ENCODE data around the gene VMAC.

Gene VMAC

DNA sequence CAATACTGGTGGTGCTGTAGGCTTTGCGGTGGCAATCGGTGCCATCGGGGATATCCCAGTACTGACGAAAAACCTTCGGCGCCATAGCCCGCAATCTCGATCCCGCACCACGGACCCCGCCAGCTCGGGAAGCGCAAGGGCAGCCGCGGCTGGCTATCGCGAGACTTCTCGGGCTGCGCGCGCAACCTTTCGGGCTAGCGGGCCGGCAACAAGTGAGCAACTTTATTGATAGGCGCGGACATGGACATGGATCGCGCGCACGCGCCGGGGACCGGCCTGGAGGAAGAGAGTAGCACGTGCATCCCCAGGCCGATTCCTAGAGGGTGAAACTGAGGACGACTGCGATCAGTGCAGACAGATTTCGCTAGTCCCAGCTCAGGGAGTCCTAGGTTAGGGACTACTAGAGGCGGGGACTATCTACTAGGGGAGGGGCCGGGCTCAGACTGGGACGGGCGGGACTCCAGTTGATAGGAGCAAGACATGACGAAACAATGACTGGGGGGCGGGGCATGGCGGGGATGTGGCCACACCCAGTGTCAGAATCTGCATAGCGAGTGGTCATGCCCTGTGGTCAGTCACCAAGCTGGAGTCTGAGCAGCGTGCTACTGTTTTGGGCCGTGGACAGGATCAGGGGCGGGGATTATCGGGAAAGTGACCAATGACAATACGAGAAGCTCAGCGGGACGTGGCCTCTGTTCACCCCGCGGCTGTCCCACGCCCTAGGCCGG lies 884 bp upstream of the VMAC start, which contains the start of gene NDUFA11:
Gene NDUFA11, minus strand, starts transcription at position 167 of the 728 bp plus-strand sequence. Its CDS starts 82 bp downstream, at position 85.
- peak; percentile 88 to 96 for DNase-seq (ENCODE audit: low read depth in 2 of 2)

DNA sequence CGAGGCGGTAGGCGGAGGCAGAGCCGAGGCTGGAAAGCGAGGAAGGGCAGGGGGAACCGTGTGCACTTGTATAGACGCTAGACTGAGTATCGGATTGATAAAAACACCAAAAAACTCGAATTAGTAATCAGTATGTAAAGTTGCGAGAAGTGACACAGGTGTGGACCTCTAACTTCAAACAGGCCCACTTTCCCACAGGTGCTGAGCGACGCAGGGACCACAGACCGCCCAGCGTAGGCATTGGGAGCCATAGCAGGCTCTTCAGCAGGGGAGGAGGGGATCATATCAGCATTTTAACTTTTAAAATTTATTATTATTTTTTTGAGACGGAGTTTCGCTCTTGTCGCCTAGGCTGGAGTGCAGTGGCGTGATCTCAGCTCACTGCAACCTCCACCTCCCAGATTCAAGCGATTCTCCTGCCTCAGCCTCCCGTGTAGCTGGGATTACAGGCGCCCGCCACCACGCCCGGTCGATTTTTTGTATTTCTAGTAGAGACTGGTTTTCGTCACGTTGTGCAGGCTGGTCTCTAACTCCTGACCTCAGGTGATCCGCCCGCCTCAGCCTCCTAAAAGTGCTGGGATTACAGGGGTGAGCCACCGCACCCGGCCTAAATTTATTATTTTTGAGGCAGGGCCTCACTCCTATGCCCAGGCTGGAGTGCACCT lies 574 bp downstream of the VMAC start:
- DNase-seq (ENCODE audit: low read depth in 2 of 2): no peak

DNA sequence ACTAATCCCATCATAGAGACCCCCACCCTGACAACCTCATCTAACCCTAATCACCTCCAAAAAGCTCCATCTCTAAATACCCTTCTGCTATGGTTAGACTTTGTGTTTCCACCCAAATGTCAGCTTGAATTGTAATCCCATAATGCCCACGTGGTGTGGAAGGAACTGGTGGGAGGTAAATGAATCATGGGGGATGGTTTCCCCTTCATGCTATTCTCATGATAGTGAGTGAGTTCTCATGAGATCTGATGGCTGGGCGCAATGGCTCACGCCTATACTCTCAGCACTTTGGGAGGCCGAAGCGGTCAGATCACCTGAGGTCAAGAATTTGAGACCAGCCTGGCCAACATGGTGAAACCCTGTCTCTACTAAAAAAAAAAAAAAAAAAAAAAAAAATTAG lies 2.6 kb downstream of the VMAC start:
- DNase-seq (ENCODE audit: low read depth in 2 of 2): no peak

DNA sequence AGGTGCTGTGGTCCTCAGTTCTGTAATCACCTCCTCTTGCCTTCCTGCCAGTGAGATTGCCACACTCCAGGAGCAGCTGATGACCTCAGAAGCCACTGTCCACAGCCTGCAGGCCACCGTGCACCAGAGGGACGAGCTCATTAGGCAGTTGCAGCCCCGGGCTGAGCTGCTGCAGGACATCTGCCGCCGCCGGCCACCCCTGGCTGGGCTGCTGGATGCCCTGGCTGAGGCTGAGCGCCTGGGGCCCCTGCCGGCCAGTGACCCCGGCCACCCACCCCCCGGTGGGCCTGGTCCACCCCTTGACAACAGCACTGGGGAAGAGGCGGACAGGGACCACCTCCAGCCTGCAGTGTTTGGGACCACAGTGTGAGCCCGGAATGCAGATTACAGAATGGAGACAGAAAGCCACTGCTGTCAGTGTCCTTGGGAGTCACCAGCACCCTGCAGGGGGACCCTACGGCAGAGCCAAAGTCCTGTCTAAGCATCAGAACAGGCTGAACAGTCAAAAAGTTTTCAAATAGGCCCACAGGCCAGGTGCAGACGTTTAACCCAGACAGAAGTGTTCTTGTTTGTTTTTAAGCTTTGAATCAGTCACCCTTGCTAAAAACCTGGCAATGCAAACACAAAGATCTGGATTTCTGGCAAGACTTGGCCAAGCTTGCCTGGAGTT lies 4.2 kb downstream of the VMAC start:
- no peak for DNase-seq (ENCODE audit: low read depth in 2 of 2)

DNA sequence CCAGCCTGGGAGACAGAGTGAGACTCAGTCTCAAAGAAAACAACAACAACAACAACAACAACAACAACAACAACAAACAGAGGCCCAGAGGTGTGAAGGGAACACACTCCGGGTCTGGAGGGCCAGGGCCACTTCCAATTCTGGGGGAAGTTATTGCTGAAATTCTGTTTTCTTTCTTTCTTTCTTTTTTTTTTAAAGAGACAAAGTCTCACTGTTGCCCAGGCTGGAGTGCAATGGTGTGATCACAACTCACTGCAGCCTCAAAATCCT lies 5.9 kb downstream of the VMAC start:
- DNase-seq (ENCODE audit: low read depth in 2 of 2): no peak

DNA sequence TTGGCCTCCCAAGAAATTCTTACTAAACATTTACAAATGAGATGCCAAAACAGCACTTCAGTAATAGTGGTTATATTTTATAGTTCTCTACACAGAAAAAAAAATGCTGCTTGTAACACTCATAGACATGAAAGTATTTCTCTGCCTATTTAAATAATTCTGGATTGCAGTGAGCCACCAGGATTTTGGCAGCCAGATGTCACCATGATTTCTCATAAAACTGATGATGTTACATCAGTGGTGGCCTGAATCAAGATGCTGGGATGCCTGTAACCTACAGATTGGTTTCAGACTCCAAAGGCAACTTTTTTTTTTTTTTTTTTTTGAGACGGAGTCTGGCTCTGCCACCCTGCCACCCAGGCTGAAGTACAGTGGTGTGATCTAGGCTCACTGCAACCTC lies 6.7 kb downstream of the VMAC start:
- DNase-seq (ENCODE audit: low read depth in 2 of 2): no peak

DNA sequence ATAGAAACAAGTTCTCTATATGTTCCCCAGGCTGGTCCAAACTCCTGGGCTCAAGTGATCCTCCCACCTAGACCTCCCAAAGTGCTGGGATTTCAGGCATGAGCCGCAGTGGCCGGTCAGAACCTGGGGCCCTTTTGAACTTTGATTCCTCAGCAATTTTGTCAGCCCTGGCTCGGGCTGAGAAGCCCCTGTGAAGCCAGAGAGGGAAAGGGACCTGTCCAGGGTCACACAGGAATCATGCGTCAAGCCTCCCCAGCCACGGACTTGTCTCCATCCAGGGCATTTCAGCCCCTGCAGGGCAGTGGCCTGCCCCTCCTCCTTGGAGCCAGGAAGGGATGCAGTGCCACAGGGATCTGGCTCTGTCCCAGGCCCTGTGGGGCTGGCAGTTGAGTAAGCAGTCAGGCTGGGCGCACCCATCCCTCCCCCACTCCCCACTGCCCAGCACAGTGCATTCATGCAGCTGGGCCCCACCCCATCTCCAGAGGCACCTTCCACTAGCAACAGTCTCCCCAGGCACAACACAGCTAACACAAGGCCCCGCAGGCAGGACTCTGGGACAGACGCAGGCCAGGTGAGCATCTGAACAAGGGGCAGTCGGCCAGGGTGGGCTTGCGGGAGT lies 9.2 kb downstream of the VMAC start, which contains the start of gene CAPS:
Gene CAPS, plus strand, starts transcription at position 516 of the 619 bp plus-strand sequence. CDS start 153 bp downstream, outside the sequence.
- no peak for DNase-seq (ENCODE audit: low read depth in 2 of 2)

DNA sequence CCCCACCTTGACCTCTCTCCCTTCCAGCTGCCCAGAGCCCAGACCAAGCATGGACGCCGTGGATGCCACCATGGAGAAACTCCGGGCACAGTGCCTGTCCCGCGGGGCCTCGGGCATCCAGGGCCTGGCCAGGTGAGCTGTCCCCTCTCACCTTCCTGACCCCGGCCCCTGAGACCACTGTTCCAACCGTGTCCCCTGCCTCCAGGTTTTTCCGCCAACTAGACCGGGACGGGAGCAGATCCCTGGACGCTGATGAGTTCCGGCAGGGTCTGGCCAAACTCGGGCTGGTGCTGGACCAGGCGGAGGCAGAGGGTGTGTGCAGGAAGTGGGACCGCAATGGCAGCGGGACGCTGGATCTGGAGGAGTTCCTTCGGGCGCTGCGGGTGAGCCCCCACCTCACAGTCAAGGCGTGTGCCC lies 9.7 kb downstream of the VMAC start:
- DNase-seq (ENCODE audit: low read depth in 2 of 2): no peak

DNA sequence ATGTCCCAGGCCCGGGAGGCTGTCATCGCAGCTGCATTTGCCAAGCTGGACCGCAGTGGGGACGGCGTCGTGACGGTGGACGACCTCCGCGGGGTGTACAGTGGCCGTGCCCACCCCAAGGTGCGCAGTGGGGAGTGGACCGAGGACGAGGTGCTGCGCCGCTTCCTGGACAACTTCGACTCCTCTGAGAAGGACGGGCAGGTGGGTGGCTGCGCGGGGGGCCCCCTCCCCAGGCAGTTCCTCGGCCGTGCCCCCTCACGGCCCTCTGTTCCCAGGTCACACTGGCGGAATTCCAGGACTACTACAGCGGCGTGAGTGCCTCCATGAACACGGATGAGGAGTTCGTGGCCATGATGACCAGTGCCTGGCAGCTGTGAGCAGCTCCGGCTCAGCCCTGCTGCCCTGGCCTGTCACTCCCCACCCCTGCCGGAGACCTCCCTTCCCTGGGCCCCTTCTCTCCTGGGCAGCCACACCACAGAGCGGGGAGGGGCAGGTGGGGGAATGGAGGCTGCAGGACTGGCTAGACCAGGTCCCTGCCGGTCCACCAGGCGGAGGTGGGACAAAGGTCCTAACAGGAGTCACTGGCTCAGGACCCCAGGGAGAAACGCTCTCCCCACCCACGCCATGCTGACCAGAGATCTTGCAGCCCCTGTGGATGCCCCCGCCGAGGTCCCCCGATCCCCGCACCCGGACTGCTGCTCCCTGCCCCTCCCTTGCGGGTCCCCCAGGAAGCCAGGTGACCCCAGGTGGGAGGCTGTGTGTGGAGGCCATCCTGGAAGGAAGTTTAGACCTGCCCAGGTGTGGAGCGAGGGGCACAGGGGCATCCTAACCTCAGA lies 10.5 kb downstream of the VMAC start:
- DNase-seq (ENCODE audit: low read depth in 2 of 2): no peak

DNA sequence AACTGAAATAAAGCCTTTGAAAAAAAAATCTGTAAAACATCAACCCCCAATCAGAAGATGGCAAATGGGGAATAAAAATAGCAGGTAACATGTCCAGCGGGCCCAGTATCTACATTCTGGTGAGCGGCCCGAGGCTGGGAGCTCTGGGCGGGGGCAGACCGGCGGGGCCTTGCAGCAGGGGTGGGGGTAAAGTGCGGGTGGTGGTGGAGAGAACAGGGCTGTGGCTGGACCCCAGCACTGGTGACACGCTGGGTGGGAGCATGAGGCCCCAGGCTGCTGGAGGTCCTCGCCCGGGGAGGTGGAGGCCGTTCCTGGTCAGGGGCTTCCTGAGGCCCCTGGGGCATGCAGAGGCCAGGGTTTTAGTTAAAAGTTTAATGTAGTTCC lies 11.1 kb downstream of the VMAC start:
- DNase-seq (ENCODE audit: low read depth in 2 of 2): no peak

DNA sequence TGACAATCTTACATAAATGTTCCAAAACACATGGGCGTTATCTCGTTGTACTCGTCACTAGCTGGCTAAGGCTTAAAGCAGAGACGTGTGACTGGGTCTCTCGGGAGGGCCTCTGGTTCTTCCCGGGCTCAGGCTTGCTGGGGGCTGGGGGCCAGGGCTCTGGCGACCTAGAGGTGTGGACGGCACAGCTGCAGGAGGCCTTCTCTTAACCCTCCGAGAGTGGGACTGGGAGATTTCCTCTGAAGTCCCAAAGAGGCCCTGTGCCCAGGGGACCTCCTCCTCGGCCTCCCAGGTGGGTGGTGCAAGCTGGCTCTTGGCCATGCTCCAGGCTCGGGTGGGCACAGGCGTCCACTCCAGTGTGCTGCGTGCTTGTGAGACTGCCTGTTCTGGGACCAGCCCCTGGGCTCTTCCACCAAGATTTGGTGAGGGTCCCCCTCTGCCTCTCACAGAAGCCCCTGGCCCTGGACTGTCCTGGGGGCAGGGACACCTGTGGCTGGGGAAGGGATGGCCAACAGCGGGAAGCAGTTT lies 11.6 kb downstream of the VMAC start:
- DNase-seq (ENCODE audit: low read depth in 2 of 2): no peak

DNA sequence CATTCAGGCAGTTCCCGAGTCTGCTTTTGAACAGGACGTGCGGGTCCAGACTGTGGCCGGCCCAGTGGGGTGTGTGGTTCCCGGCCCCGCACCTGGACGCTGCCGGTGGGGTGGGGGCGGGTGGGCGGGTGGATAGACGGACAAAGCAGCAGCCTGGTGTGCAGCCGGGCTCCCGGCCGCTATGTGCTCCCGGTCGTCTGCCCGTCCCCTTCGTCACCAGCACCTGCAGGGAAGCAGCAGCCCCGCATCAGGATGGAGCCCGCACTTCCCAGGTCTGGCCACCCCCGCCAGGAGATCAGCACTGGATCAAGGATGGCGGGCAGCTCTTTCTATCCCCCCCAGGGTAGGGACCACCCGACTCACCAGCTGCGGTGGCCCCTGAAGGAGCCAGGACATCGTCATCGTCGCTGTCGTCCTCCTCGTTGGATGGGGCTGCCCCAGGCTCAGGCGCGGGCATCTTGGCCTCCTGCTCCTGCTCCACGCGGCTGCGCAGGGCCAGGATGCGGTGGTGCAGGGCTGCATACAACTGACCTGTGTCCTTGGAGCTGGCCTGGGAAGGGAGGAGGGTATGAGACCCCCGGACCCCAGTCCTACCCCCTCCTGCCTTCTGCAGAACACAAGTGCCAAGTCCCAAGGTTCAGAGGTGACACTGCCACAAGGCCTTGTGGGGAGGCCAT lies 12.9 kb downstream of the VMAC start:
- no peak for DNase-seq (ENCODE audit: low read depth in 2 of 2)

DNA sequence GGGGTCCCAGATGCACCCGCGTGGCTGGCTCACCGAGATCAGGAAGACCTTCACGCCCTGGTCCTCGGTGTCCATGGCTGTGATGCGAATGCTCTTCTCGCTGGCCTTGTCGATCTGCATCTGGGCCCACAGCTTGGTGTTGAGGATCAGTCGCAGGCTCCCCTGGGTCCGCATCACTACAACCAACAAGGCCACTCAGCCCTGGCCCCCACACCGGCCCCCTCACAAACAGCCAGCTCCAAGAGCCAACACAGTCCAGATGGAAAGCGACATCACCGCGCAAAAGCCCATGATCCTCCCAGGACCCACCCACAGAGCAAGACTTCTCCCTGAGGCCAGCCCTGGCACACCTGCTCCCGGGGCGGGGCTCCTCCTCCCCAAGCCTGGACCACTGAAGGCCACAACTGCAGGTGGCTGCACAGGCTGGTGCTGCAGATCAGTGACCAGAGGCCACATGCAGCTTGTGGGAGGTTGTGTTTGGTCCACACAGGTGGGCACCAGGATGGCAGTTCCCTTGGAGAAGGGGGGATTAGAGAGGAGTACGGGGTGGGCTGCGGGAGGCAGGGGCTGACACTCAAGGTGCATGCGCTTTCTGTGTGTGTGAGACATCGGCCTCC lies 13.9 kb downstream of the VMAC start:
- DNase-seq (ENCODE audit: low read depth in 2 of 2): no peak

DNA sequence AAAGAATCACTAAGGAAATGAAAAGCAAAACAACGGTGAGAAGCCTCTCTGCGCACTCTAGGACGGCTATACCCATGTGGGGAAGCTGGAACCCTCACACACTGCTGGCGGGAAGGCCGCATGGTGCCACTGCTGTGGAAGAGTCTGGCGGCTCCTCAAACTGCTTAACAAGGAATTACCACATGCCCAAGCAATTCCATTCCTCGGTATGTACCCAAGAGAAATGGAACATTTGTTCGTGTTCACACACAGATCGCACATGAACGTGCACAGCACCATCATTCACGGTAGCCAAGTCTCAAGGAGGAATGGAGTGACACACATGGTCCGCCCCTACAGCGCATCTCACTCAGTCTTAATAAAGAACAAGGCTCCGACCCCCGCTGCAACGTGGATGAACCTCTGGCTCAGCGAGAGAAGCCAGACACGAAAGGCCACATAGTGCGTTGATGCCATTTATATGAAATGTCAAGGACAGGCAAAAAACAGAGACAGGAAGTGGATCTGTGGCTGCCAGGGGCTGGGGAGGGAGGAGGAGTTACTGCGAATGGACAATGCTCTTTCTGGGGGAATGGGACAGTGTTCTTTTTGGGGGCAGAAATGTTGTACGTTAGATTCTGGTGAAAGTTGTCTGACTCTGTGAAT lies 17.0 kb downstream of the VMAC start:
- DNase-seq (ENCODE audit: low read depth in 2 of 2): no peak

DNA sequence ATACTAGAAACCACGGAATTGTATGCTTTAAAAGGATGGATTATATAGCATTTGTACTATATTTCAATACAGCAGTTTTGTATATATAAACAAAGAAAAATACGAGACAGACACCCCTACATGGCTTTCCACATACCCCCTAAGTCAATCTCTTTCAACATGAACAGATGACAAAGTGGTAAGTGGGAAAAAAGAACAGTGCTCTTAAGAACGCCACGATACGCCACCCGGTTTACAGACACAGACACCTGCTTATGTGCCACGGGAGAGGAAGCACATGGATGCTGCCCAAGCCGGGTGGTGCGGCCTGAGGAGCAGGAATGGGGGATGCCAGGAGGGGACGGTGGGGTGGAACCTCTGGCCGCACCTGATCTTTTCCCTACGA lies 17.5 kb downstream of the VMAC start:
- DNase-seq (ENCODE audit: low read depth in 2 of 2): no peak

DNA sequence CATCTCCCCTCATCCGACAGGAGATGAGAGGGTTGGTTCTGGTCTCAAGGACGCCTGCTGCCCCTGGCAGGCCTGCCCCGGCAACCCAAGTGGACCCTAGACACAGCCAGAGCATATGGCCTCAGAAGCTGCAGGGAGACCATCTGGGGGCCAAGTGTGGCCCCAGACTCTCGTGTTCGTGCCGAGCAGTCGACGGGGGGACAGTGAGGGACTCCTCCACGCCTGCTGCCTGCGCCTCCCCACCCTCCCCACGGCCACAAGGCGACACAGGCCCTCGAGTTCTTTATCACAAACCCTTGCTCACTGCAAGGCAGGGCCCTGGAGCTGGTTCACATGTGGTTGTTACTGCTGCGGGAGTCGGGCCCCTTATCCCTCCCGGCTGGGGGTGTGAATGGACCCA lies 18.7 kb downstream of the VMAC start:
- DNase-seq (ENCODE audit: low read depth in 2 of 2): no peak

DNA sequence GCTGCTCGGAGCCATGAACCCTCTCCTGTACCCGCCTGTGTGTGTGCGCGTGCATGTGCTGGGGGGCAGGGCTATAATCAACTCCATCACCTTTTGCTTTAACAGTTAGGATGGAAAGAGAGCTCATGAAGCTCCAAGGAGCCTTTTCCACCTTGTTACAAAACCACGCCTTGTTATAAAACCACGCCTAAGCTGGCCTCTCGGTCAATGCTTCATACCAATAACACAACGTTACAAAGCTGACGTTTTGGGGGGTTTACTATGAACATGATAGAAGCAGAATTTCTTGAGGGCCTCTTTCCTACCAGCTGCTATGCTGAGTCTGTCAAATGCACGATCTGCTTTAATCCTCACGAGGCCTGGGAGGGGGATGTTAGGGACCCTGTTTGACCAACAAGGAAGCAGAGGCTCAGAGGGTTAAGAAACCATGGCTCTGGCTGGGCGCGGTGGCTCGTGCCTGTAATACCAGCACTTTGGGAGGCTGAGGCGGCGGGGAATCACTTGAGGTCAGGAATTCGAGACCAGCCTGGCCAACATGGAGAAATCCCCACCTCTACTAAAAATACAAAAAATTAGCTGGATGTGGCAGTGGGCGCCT lies 21.3 kb downstream of the VMAC start:
- no peak for DNase-seq (ENCODE audit: low read depth in 2 of 2)

DNA sequence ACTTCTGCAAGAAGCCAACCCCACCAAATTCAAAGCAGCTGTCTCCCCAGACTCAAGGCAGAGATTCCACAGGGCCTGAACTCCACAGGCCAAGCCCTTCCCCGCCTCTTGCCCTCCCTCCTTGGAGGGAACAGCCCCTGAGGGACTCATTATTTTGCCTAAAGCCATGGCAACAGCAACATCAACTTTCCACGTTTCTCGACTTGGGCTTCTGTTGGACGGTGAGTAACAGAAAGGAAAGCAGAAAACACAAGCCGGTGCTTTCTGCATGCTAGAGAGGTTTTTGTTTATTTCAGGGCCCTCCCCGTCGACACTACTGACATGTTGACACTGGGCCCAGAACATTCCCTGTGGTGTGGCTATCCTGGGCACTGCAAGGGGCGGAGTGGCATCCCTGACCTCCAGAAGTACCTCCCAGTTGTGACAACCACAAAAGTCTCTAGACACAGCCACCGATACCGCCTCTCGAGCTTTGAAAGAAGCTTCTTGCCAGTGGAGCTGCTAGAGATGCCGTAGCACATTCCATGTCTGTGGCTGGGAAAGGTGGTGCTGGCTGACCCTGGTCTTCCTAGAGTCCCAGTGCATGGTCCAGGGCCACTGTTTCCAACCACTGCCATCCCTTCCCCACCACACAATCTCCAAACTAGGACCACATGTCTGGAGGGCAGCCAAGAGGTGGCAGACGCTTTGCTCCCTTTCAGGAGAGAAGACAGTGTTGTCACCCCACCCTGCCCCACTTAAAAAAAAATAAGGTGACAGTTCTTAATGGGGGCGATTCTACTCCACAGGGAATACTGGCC lies 22.2 kb downstream of the VMAC start:
- DNase-seq (ENCODE audit: low read depth in 2 of 2): no peak

DNA sequence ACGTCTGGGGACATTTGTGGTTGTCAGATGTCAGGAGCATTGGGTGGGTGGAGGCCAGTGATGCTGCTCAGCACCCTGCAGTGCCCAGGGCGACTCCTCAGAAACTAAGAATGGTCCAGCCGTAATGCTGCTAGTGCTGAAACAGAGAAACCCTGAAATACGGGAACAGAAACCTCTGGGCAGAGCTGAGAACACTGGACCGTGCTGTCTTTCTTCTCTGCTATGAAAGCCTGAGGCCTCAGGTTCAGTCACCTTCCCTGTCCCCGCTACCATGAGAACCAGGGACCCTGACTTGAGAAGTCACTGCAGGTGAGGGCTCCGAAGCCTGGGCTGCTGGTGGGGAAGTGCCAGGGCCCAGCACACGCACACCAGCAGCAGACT lies 22.8 kb downstream of the VMAC start:
- no peak for DNase-seq (ENCODE audit: low read depth in 2 of 2)
